ENCODE measurements around the gene MRPL58.
"Not testable (repeated sequence)": the region's sequence is repeated elsewhere in the genome, so short reads cannot be mapped to it uniquely, and the experiment has no call there.

MRPL58 gene

GRCh38 chr17:75012346-75013091, at the start of gene MRPL58:
Gene MRPL58, plus strand, starts transcription at chr17:75012670. Its CDS starts 17 bp downstream, at chr17:75012687.
- peak; percentile 93 for DNase-seq

GRCh38 chr17:74963656-74964055, 48.8 kb upstream of the MRPL58 start:
- DNase-seq: no peak

GRCh38 chr17:74964246-74964761, 48.2 kb upstream of the MRPL58 start:
- DNase-seq: no peak

- no peak for DNase-seq
These were observed 47.4 kb upstream of the MRPL58 start for GRCh38 chr17:74964988-74965622.

GRCh38 chr17:74968361-74968780, 44.1 kb upstream of the MRPL58 start:
- DNase-seq: no peak

- not testable (repeated sequence) for DNase-seq
These were observed 43.0 kb upstream of the MRPL58 start for GRCh38 chr17:74969501-74969900.

- no peak for DNase-seq
These were observed 42.1 kb upstream of the MRPL58 start for GRCh38 chr17:74970395-74970794.

GRCh38 chr17:74971069-74971841, 41.2 kb upstream of the MRPL58 start:
- no peak for DNase-seq

- DNase-seq: no peak
These were observed 40.7 kb upstream of the MRPL58 start for GRCh38 chr17:74971842-74972106.

- peak; percentile 58 for DNase-seq
These were observed 40.1 kb upstream of the MRPL58 start, which contains the start of gene HID1 for GRCh38 chr17:74972107-74972972. Gene HID1, minus strand, starts transcription at chr17:74972759. Its CDS starts 103 bp downstream, at chr17:74972656.

GRCh38 chr17:74972973-74973328, 39.5 kb upstream of the MRPL58 start:
- no peak for DNase-seq

GRCh38 chr17:74975943-74976342, 36.5 kb upstream of the MRPL58 start:
- DNase-seq: no peak

GRCh38 chr17:74977802-74978201, 34.7 kb upstream of the MRPL58 start:
- no peak for DNase-seq

GRCh38 chr17:74978240-74978639, 34.2 kb upstream of the MRPL58 start:
- DNase-seq: no peak

GRCh38 chr17:74979408-74980146, 32.9 kb upstream of the MRPL58 start:
- DNase-seq: no peak

- DNase-seq: no peak
These were observed 31.0 kb upstream of the MRPL58 start for GRCh38 chr17:74981318-74981978.

- DNase-seq: peak; percentile 78
These were observed 30.3 kb upstream of the MRPL58 start for GRCh38 chr17:74981979-74982662.

GRCh38 chr17:74982663-74983313, 29.7 kb upstream of the MRPL58 start:
- DNase-seq: not testable (repeated sequence)

- no peak for DNase-seq
These were observed 26.3 kb upstream of the MRPL58 start for GRCh38 chr17:74986206-74986576.

- peak; percentile 96 for DNase-seq
These were observed 25.0 kb upstream of the MRPL58 start, which contains the start of gene CDR2L for GRCh38 chr17:74987418-74987908. Gene CDR2L, plus strand, starts transcription at chr17:74987632. Its CDS starts 412 bp downstream, at chr17:74988044.
